Measurements from ENCODE around the gene AOX1.

Gene AOX1

GRCh38 chr2:200649724-200650123 lies 63.9 kb downstream of the AOX1 start:
- Histone ChIP-seq H3K36me3 (ENCODE audit: insufficient read depth, low read length) (no peaks in the 10 kb centered on the region), H3K4me1 (ENCODE audit: insufficient read depth, low read length) (no peaks in the 10 kb centered on the region), H2AFZ (ENCODE audit: low read depth, low read length) (no peak overlapping the region), H3K4me3 (ENCODE audit: low read length) (no peak overlapping the region), H3K27me3 (ENCODE audit: insufficient read depth, low read length) (no peaks in the 10 kb centered on the region), H3K9me3 (ENCODE audit: low read length) (no peaks in the 10 kb centered on the region)

DNA sequence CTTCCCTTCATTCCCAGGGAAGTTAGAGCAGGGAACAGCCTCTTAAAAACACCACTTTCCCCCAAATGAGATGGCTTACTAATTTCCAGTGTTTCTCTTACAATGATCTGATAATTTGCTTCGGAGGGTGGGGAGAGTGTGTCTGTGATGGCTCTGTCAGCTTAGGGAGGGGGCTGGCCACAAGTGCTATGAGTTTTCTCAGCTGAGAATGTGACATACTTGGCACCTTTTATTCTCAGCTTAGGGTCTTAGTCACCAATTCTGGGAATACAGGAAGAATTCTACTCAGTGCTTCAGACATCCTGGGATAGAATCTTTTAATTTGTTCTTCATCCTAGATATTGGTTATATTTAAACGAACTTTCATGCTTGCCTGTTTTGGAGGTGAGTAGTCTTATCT lies 64.4 kb downstream of the AOX1 start:
- Histone ChIP-seq H3K27me3 (ENCODE audit: insufficient read depth, low read length) (no peaks in the 10 kb centered on the region), H3K4me3 (ENCODE audit: low read length) (no peak overlapping the region), H2AFZ (ENCODE audit: low read depth, low read length) (no peak overlapping the region), H3K4me1 (ENCODE audit: insufficient read depth, low read length) (no peaks in the 10 kb centered on the region), H3K9me3 (ENCODE audit: low read length) (no peaks in the 10 kb centered on the region), H3K36me3 (ENCODE audit: insufficient read depth, low read length) (no peaks in the 10 kb centered on the region)

- Histone ChIP-seq H3K4me1 (ENCODE audit: insufficient read depth, low read length) (no peaks in the 10 kb centered on the region), H2AFZ (ENCODE audit: low read depth, low read length) (no peak overlapping the region), H3K9me3 (ENCODE audit: low read length) (no peaks in the 10 kb centered on the region), H3K4me3 (ENCODE audit: low read length) (no peak overlapping the region), H3K27me3 (ENCODE audit: insufficient read depth, low read length) (no peaks in the 10 kb centered on the region), H3K36me3 (ENCODE audit: insufficient read depth, low read length) (no peaks in the 10 kb centered on the region)
These were observed 66.3 kb downstream of the AOX1 start for GRCh38 chr2:200652158-200652557.

- H3K27me3 ChIP-seq (ENCODE audit: insufficient read depth, low read length) = no peaks in the 10 kb centered on the region
- no peak overlapping the region for H2AFZ ChIP-seq (ENCODE audit: low read depth, low read length)
- no peaks in the 10 kb centered on the region for H3K36me3 ChIP-seq (ENCODE audit: insufficient read depth, low read length)
- H3K4me1 ChIP-seq (ENCODE audit: insufficient read depth, low read length) = no peaks in the 10 kb centered on the region
- no peaks in the 10 kb centered on the region for H3K9me3 ChIP-seq (ENCODE audit: low read length)
- no peak overlapping the region for H3K4me3 ChIP-seq (ENCODE audit: low read length)
These were observed 67.2 kb downstream of the AOX1 start for GRCh38 chr2:200653021-200653420.

GRCh38 chr2:200654823-200655222 lies 69.0 kb downstream of the AOX1 start:
- Histone ChIP-seq H2AFZ (ENCODE audit: low read depth, low read length) (no peak overlapping the region), H3K36me3 (ENCODE audit: insufficient read depth, low read length) (no peaks in the 10 kb centered on the region), H3K4me1 (ENCODE audit: insufficient read depth, low read length) (no peaks in the 10 kb centered on the region), H3K27me3 (ENCODE audit: insufficient read depth, low read length) (no peaks in the 10 kb centered on the region), H3K4me3 (ENCODE audit: low read length) (no peak overlapping the region), H3K9me3 (ENCODE audit: low read length) (no peaks in the 10 kb centered on the region)

DNA sequence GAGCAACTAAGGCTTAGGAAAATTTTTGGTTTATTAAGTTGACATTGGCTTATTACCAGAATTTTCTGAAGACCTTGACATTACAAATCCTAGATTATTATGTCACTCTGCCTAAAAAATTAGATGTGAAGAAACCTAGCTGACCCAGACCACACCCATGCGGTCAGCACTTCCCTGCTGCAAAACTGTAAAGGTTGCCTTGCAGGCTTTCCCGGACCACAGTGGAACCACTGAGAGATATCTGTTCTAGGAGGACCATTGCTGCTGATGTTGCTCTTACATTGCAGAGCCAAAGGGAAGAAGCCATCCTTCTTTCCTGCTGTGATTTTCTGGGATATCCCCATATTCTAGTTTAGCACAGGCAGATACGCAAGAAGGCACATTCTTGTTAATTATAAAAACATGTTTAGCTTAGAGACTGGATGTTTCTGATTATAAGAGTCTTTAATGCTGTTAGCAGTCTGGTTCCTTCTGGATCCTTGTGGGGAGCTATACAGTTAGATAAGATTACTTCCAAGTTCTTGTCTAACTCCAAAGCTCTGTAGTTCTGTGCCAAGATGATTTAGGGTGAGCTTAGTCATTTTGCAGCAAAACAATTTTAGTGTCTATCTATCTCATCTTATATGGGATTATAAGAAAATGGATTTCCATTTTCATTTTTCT lies 70.2 kb downstream of the AOX1 start:
- H3K9me3 ChIP-seq (ENCODE audit: low read length) = no peaks in the 10 kb centered on the region
- no peak overlapping the region for H2AFZ ChIP-seq (ENCODE audit: low read depth, low read length)
- H3K4me1 ChIP-seq (ENCODE audit: insufficient read depth, low read length) = no peaks in the 10 kb centered on the region
- no peaks in the 10 kb centered on the region for H3K36me3 ChIP-seq (ENCODE audit: insufficient read depth, low read length)
- H3K27me3 ChIP-seq (ENCODE audit: insufficient read depth, low read length) = no peaks in the 10 kb centered on the region
- no peak overlapping the region for H3K4me3 ChIP-seq (ENCODE audit: low read length)

DNA sequence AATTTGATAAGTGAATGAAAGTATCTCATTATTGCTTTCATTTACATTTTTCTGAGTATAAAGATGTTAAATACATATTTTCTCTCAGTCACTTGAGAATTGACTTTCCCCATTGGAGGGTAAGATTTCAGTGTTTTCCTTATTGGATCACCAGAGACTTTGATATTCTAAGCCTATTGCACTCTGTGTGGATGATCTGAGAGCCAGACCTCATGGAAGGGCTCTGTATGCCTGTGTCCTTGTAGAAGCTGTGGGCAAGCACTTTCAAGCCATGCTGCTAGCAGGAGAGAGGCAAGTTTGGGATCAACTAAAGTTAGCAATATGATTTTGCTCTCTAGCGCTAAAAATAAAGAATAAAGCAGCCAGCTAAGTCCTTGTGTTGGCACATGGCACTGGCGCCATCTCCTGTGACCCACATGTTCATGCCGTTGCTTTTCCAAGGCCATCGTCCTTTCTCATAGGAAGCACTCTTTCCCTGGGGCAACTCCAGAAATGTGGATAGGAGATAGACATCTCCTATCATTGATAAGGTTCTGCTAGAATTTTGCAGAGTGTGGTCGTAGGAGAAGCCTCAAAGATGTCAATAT lies 72.6 kb downstream of the AOX1 start:
- H3K9me3 ChIP-seq (ENCODE audit: low read length) = no peaks in the 10 kb centered on the region
- no peak overlapping the region for H3K4me3 ChIP-seq (ENCODE audit: low read length)
- H3K4me1 ChIP-seq (ENCODE audit: insufficient read depth, low read length) = no peaks in the 10 kb centered on the region
- H2AFZ ChIP-seq (ENCODE audit: low read depth, low read length) = no peak overlapping the region
- no peaks in the 10 kb centered on the region for H3K27me3 ChIP-seq (ENCODE audit: insufficient read depth, low read length)
- no peaks in the 10 kb centered on the region for H3K36me3 ChIP-seq (ENCODE audit: insufficient read depth, low read length)

DNA sequence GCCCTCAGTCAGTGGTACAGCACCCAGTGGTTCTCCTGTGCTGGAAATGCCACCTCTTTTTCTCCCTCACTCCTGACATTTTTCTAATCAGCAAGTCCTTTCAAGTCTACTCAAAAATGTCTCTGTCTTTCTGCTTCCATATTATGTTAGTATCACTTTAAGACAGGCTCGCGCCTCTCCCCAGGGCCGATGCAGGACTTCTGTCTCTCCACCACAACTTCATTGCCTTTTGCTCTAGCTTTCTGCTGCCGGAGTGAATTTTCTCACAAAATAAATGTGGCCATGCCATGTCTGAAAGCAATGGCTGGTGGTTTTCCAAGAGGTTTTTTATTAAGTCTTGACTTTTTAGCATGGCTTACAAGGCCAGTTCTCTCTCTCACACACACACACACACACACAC lies 73.6 kb downstream of the AOX1 start:
- Histone ChIP-seq H3K9me3 (ENCODE audit: low read length) (no peaks in the 10 kb centered on the region), H3K36me3 (ENCODE audit: insufficient read depth, low read length) (no peaks in the 10 kb centered on the region), H3K4me3 (ENCODE audit: low read length) (no peak overlapping the region), H3K4me1 (ENCODE audit: insufficient read depth, low read length) (no peaks in the 10 kb centered on the region), H3K27me3 (ENCODE audit: insufficient read depth, low read length) (no peaks in the 10 kb centered on the region), H2AFZ (ENCODE audit: low read depth, low read length) (no peak overlapping the region)

DNA sequence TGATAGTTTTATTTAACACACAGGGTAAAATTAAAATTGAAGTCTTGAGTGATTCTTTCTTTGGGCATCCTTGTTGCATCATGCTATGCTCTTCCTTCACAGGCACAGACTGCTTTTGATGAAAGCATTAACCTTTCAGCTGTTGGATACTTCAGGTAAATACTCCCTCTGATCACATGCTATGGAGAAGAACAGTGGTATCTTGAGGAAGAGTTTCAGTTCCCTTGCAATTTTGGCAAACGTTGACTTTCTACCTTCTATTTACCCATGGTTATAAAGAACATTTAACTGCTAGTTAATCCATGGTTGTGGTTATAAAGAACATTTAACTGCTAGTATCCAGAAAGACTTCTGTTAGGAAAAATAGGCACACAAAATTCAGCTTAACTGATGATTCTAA lies 75.7 kb downstream of the AOX1 start:
- H3K9me3 ChIP-seq (ENCODE audit: low read length) = no peaks in the 10 kb centered on the region
- no peaks in the 10 kb centered on the region for H3K4me1 ChIP-seq (ENCODE audit: insufficient read depth, low read length)
- no peak overlapping the region for H3K4me3 ChIP-seq (ENCODE audit: low read length)
- no peaks in the 10 kb centered on the region for H3K36me3 ChIP-seq (ENCODE audit: insufficient read depth, low read length)
- no peaks in the 10 kb centered on the region for H3K27me3 ChIP-seq (ENCODE audit: insufficient read depth, low read length)
- H2AFZ ChIP-seq (ENCODE audit: low read depth, low read length) = no peak overlapping the region

- Histone ChIP-seq H3K27me3 (ENCODE audit: insufficient read depth, low read length) (no peaks in the 10 kb centered on the region), H3K9me3 (ENCODE audit: low read length) (no peaks in the 10 kb centered on the region), H3K4me3 (ENCODE audit: low read length) (no peak overlapping the region), H3K4me1 (ENCODE audit: insufficient read depth, low read length) (no peaks in the 10 kb centered on the region), H2AFZ (ENCODE audit: low read depth, low read length) (no peak overlapping the region), H3K36me3 (ENCODE audit: insufficient read depth, low read length) (no peaks in the 10 kb centered on the region)
These were observed 76.9 kb downstream of the AOX1 start for GRCh38 chr2:200662727-200663126.

DNA sequence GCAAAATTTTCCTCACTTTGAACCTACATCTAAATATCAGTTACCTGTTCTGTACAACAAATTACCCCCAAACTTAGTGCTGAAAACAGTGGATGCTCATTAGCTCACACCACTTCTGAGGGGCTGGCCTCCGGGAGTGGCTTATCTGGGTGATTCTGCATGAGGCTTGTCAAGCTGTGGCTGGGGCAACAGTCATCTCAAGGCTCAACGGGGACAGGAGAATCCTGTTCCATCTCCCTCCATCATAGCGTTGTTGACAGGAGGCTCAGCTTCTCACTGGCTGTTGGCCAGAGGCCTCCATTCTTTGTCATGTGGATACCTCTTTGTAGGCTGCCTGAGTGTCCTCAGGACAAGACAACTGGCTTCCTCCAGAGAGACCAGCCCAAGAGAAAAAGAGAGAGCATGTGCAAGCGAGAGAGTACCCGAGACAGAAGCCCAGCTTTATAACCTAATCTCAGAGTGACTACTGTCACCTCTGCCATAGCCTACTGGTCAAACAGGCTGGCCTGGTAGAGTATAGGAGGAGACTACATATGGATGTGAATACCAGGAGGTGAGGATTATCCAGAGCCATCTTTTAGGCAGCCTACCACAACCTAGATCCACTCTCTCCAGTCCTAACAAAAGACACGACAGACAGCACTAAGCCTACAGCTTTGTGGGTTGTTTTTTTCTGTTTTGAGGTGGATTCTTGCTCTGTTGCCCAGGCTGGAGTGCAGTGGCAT lies 79.1 kb downstream of the AOX1 start:
- H3K4me1 ChIP-seq (ENCODE audit: insufficient read depth, low read length) = no peaks in the 10 kb centered on the region
- no peaks in the 10 kb centered on the region for H3K27me3 ChIP-seq (ENCODE audit: insufficient read depth, low read length)
- H3K36me3 ChIP-seq (ENCODE audit: insufficient read depth, low read length) = no peaks in the 10 kb centered on the region
- no peak overlapping the region for H3K4me3 ChIP-seq (ENCODE audit: low read length)
- no peaks in the 10 kb centered on the region for H3K9me3 ChIP-seq (ENCODE audit: low read length)
- no peak overlapping the region for H2AFZ ChIP-seq (ENCODE audit: low read depth, low read length)

- Histone ChIP-seq H2AFZ (ENCODE audit: low read depth, low read length) (no peak overlapping the region), H3K36me3 (ENCODE audit: insufficient read depth, low read length) (no peaks in the 10 kb centered on the region), H3K9me3 (ENCODE audit: low read length) (no peaks in the 10 kb centered on the region), H3K4me3 (ENCODE audit: low read length) (no peak overlapping the region), H3K27me3 (ENCODE audit: insufficient read depth, low read length) (no peaks in the 10 kb centered on the region), H3K4me1 (ENCODE audit: insufficient read depth, low read length) (no peaks in the 10 kb centered on the region)
These were observed 80.0 kb downstream of the AOX1 start for GRCh38 chr2:200665626-200666453.

GRCh38 chr2:200667413-200667812 lies 81.6 kb downstream of the AOX1 start:
- Histone ChIP-seq H3K9me3 (ENCODE audit: low read length) (no peaks in the 10 kb centered on the region), H3K4me1 (ENCODE audit: insufficient read depth, low read length) (no peaks in the 10 kb centered on the region), H3K27me3 (ENCODE audit: insufficient read depth, low read length) (no peaks in the 10 kb centered on the region), H2AFZ (ENCODE audit: low read depth, low read length) (no peak overlapping the region), H3K4me3 (ENCODE audit: low read length) (no peak overlapping the region), H3K36me3 (ENCODE audit: insufficient read depth, low read length) (no peaks in the 10 kb centered on the region)

All from neuron (in vitro differentiated cells).